Measurements from ENCODE around the gene C16orf78.

Gene C16orf78

DNA sequence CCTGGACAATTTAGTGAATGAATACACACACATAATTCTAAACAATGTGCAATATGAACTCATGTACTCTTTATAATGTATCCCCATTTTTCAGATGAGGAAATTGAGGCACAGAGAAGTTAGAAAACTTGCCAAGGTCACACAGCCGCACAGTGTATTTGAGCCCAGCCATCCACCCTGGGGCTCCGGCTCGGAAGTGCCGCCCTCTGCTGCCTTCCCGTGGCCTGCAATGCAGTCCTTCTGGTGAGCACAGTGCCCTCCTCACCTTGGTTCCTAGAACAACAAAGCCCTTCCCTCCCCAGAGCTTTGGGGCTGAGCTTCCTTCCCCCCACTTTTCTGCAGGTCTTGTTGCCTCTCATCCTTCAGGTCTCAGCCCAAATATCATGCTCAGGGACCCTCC is 63.7 kb downstream of the C16orf78 start:
- no peak overlapping the region for H3K4me3 ChIP-seq (ENCODE audit: low read depth, low read length)
- no peak for TF ChIP-seq CTCF (IDR thresholded peaks at IDR 0.05; ENCODE audit: insufficient read depth, low read length, missing control alignments)
- ChIA-PET POLR2A (no interaction called here), CTCF (no interaction called here)
- DNase-seq (ENCODE audit: low read depth, low spot score) = no peak

GRCh38 chr16:49439050-49439449 is 65.4 kb downstream of the C16orf78 start:
- TF ChIP-seq CTCF (IDR thresholded peaks at IDR 0.05; ENCODE audit: insufficient read depth, low read length, missing control alignments) = no peak
- POLR2A ChIA-PET = no interaction called here
- no peak for DNase-seq (ENCODE audit: low read depth, low spot score)
- H3K4me3 ChIP-seq (ENCODE audit: low read depth, low read length) = no peak overlapping the region
- CTCF ChIA-PET = no interaction called here

- ChIA-PET CTCF (no interaction called here), POLR2A (no interaction called here)
- no peak for DNase-seq (ENCODE audit: low read depth, low spot score)
- H3K4me3 ChIP-seq (ENCODE audit: low read depth, low read length) = no peak overlapping the region
- TF ChIP-seq CTCF (IDR thresholded peaks at IDR 0.05; ENCODE audit: insufficient read depth, low read length, missing control alignments) = no peak
Measured at GRCh38 chr16:49439676-49440075, 66.1 kb downstream of the C16orf78 start.

- H3K4me3 ChIP-seq (ENCODE audit: low read depth, low read length) = no peak overlapping the region
- ChIA-PET POLR2A (no interaction called here), CTCF (no interaction called here)
- TF ChIP-seq CTCF (IDR thresholded peaks at IDR 0.05; ENCODE audit: insufficient read depth, low read length, missing control alignments) = no peak
- DNase-seq (ENCODE audit: low read depth, low spot score) = no peak
Measured at GRCh38 chr16:49440156-49441065, 66.8 kb downstream of the C16orf78 start.

GRCh38 chr16:49441366-49441780 is 67.8 kb downstream of the C16orf78 start:
- no peak for DNase-seq (ENCODE audit: low read depth, low spot score)
- no peak for TF ChIP-seq CTCF (IDR thresholded peaks at IDR 0.05; ENCODE audit: insufficient read depth, low read length, missing control alignments)
- no peak overlapping the region for H3K4me3 ChIP-seq (ENCODE audit: low read depth, low read length)
- ChIA-PET POLR2A (no interaction called here), CTCF (no interaction called here)

DNA sequence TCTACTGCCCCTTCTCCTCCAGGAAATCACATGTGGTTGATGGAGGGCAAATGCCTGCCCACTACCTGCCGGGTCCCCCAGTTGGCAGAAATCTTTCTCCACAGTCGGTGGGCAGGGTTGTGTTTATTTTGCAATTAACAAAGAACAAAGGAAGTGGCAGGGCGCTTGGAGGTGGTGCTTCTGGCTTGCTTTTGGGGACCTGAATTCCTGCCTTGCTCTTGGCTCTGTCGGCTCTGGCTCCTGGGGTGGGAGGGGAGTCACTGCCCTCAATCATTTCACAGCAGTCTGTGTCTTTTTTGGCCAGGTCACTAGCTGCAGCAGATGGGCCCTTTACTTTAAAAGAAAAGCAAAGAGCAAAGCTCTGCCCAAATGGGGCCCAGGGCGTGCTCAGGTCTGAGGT is 69.2 kb downstream of the C16orf78 start:
- CTCF ChIA-PET = interaction anchor here (0.9 kb wide), 1 partner anchor 434 kb away, joined by 3 read pairs; no protein-coding TSS in a partner anchor
- DNase-seq (ENCODE audit: low read depth, low spot score) = no peak
- no peak for TF ChIP-seq CTCF (IDR thresholded peaks at IDR 0.05; ENCODE audit: insufficient read depth, low read length, missing control alignments)
- no peak overlapping the region for H3K4me3 ChIP-seq (ENCODE audit: low read depth, low read length)
- POLR2A ChIA-PET = no interaction called here
